Measurements from ENCODE around the gene ZNF620.
"Not testable (repeated sequence)": the region's sequence is repeated elsewhere in the genome, so short reads cannot be mapped to it uniquely, and the experiment has no call there.

The ZNF620 gene

DNA sequence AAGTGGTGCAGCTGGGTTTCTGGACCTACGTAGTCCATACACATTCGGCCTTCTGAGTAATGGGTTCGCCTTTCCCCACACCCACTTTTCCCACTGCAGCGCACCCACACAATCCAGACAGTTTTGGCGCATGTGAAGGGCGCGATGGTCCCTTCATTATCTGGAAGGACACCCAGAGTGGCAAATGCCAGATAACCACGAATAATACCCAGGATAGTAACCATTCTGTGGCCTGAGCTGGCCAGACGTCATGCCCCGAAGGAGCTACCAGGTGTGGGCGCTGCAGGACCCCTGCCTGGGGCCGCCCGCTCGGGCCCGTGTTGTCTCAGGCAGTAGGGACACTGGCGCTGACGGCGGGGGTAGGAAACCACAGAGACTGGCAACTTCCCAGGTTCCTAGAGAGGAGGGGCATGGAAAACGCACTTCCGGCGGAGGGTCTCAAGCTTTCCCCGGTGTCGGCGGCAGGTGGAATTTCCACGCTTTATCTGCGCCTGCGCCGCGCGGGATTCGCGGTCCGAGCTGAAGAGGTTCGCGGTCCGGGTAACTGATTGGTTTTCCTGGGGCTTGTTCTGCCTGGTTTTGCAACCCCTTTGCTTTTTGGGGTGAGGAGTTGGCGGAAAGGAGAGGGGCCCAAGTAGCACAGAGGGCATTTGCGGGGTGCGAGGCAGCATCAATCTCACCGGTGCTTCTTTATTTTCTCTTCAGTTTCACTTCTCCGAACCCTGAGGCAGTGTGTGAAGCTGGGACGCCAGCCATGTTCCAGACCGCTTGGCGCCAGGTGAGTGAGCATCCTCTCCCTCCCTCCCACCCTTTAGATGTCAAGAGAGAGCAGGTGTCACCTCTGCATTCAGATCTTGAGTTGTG lies at the start of gene ZNF620:
Gene ZNF620 (plus strand): TSS at position 441 of the 864 bp plus-strand sequence. CDS start 314 bp downstream, at position 755.
- peak; percentile 44 to 51 for DNase-seq

- DNase-seq: no peak
These were observed 49.4 kb upstream of the ZNF620 start for GRCh38 chr3:40456279-40456939.

GRCh38 chr3:40456940-40457823 lies 48.7 kb upstream of the ZNF620 start, which contains the start of gene RPL14:
Gene RPL14, plus strand, starts transcription at chr3:40457339. Its CDS starts 133 bp downstream, at chr3:40457472.
- peak; percentile 94 to 95 for DNase-seq

DNA sequence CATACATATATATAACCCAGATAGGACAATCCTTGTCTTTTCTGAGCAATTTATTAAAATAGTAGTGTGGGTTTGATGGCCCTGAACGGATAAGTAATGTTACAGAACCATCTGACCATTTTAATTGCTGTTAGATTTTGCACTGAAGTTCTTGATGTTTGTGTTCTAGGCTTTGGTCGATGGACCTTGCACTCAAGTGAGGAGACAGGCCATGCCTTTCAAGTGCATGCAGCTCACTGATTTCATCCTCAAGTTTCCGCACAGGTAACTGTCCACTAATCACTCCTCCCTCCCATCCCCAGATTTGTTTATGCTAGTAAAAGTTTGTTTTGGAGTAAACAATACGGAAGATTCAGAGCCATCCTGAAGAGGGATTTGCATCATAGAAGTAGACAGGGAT lies 47.4 kb upstream of the ZNF620 start:
- DNase-seq: no peak

DNA sequence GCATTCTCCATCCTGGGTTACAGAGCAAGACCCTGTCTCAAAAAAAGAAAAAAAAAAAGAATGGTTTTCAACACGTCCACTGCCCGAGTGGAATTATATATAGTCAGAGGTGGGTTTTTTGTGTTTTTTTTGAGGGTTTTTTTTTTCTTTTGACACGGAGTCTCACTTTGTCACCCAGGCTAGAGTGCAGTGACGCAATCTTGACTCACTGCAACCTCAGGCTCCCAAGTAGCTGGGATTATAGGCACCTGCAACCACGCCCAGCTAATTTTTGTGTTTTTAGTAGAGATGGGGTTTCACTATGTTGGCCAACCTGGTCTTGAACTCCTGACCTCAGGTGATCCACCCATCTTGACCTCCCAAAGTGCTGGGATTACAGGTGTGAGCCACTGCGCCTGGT lies 45.4 kb upstream of the ZNF620 start:
- not testable (repeated sequence) for DNase-seq

DNA sequence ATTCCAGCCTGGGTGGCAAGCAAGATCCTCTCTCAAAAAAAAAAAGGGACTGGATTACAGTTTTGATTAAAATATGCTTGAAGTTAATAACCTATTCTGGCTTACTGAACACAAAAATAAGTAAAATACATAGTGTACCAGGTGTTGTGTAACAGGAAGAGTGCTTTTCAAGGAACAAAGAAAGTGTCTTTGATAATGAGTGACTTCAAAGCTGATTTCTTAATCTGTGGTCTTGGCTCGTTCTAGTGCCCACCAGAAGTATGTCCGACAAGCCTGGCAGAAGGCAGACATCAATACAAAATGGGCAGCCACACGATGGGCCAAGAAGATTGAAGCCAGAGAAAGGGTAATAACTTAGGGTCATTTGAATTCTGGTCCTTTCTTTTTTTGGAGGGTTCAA lies 44.7 kb upstream of the ZNF620 start:
- DNase-seq: no peak

DNA sequence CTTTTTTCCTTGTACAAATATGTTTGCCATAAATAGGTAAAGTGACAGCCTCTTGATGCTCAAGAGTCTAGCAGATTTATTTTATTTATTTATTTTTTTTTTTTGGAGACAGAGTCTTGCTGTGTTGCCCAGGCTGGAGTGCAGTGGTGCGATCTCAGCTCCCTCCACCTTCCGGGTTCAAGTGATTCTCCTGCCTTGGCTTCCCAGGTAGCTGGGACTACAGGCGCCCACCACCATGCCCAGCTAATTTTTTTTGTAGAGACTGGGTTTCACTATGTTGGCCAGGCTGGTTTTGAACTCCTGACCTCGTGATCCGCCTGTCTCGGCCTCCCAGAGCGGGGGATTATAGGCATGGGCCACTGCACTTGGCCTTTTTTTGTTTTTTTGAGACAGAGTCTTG lies 43.0 kb upstream of the ZNF620 start:
- DNase-seq: not testable (repeated sequence)

- no peak for DNase-seq
These were observed 42.3 kb upstream of the ZNF620 start for GRCh38 chr3:40463579-40463978.

DNA sequence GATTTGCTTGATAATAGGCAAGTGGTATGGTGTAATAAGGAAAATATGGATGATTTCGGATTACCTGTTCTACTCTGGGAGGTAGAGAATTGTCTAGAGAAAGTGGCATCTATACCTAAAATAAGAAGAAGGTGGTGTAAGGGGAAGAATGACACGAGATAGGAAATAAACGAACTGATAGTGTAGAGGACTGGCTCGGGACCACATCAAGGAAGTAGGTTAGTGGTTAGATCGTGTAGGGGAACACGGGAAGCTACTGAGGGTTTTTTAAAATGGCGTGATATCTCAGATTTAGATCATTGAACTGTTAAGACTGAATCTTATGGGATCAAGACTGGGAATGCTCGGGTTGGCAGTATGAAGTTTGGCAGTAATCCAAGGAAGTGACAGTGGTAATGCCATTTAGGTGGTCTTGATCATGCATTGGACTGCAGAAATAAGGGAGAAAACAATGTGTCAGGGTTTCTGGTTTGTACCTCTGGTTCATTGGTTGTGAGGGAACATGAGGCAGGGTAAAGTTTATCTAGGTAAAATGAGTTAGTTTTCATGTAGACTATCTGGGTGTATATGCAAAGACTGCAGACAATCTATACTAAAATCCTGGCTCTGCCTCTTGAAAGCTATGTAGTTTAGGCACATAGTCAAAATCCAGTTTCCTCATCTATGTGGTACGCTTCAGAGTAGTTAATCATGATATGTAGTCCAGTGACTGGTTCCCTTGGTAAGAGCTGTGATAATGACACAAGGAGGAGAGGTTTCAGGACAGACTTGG lies 41.3 kb upstream of the ZNF620 start:
- DNase-seq: peak in 1 of 2 donors; percentile 17

- no peak for DNase-seq
These were observed 40.8 kb upstream of the ZNF620 start for GRCh38 chr3:40465111-40465407.

- no peak for DNase-seq
These were observed 40.4 kb upstream of the ZNF620 start for GRCh38 chr3:40465456-40465855.

- no peak for DNase-seq
These were observed 37.8 kb upstream of the ZNF620 start for GRCh38 chr3:40468018-40468417.

DNA sequence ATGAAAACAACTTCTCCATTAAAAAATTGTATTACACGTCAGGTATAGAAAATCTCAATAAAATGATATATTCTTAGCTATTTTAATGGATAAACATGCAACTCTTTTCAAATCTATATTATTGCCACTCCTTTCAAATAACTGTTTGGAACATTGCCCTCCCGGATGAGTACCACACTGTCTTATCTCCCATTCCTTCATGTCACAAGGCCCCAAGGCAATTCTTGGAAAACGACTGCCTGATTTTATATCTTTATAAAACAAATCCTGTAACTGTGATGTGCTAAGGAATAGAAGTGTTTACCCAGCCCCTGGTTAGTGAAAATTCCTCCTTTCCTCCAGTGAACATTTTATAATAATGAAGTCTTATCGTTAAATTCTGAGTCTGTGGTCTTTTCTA lies 35.1 kb upstream of the ZNF620 start:
- DNase-seq: no peak

DNA sequence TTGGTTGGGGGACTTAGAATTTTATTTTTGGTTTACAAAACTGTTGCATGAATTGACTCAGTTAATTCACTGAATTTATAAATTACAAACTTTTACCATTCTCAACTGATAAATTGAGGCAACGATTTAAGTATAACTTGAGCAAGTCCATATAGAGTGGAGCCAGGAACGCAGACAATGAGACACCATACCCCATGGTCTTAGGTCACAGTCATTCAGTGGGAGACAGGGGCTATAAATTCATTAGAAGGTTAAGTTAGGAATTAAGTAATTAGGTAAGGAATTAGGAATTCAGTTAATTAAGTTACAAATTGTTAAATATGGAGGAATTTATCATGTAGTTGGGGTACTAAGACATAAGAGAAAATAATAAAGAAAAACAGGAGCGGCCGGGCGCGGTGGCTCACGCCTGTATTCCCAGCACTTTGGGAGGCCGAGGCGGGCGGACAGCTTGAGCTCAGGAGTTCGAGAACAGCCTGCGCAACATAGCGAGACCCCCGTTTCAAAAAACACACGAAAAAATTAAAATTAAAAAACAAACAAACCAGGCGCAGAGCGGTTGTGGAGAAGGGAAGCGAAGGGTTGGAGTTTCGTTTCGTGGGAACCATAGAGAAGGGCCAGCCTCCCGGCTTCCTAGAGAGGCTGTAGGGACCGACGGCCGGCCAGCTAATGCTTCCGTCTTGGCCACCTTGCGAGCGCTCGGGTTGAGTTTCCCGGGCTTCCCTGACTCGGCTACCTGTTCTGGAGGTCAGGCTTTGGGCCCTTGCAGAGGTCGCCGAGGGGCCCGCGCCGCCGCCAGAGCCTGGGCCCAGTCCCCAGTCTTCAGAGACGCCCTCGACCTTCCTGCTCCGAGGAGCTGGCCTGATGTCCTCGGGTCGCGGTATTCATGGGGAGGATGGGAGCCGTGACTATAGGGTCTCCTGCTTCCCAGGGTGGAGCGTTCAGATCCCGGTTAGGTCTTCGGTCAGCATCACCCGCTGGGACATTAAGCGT lies 29.1 kb upstream of the ZNF620 start, which contains the start of gene ZNF619:
Gene ZNF619 (plus strand): TSS at position 645 of the 993 bp plus-strand sequence. CDS start 858 bp downstream, outside the sequence.
- peak; percentile 41 to 48 for DNase-seq

DNA sequence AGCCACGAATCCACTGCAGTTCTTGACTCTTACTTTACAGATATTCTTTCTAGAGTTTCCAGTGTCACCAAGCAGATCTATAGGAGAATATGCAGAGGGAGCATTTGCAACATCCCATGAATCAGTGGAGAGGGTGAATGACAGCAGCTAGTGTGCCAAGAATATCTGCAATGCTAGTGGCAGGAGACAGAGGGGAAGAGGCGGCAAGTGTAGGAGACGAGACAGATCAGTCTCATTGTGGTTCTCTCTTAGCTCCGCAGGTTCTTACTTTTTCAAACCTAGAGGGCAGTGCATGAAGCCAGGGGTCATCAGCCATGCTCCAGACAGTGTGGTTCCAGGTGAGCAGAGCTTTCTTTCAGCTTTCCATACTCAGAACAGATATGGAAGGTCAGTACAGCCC lies 28.2 kb upstream of the ZNF620 start:
- no peak for DNase-seq

DNA sequence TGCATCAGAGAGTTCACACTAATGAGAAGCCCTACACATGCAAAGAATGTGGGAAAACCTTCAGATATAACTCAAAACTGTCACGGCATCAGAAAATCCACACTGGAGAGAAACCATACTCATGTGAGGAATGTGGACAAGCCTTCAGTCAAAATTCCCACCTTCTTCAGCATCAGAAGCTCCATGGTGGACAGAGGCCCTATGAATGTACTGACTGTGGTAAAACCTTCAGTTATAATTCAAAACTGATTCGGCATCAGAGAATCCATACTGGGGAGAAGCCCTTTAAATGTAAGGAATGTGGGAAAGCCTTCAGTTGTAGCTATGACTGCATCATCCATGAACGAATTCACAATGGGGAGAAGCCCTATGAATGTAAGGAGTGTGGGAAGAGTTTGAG lies 18.7 kb upstream of the ZNF620 start:
- no peak for DNase-seq

DNA sequence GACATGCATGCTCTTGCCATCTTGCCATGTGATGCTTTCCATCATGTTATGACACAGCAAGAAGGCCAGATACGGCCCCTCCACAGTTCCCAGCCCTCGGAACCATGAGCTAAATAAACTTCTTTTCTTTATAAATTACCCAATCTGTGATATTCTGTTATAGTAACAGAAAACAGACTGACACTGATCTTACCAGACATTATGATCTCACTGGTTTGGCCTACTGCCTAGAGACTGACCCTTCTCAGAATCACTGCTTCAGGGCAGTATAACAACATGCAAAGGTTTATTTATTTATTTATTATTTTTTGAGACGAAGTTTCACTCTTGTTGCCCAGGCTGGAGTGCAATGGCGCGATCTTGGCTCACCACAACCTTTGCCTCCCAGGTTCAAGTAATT lies 14.9 kb upstream of the ZNF620 start:
- DNase-seq: no peak

DNA sequence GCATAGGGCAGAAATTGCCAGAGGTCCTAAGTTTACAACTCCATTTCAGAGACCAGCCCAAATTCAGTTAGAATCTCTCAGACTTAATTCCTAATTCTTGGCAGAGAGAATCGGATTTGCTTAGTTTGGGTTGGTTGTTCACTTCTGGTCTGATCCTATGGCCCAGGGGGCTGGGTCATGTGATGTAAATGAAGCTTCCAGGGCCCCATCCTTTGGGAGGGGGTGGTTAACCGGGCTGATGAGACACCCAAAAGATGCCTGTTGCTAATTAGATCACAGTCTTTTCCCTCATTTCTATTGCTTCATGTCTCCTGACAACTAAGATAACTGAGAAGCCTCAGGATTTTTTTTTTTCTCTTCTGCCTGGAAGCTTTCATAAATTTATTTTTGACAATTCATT lies 11.1 kb upstream of the ZNF620 start:
- DNase-seq: no peak

DNA sequence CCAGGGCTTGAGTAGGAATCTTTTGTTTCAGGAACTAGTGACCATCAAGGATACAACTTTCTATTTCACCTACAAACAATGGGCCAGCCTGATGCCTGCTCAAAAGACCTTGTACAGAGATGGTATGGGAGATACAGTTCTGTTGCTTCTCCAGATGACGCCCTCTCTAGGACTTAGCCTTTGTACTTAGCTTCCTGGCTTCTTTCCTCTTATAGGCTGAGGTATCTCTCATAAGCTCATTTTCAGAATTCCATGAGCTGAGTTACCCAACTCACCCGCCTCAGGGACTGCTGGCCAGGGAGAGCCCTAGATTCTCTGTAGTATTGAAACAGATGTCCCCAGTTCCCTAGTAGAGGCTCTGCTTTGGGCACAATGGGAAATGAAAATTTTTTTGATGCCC lies 8.6 kb upstream of the ZNF620 start:
- DNase-seq: no peak

DNA sequence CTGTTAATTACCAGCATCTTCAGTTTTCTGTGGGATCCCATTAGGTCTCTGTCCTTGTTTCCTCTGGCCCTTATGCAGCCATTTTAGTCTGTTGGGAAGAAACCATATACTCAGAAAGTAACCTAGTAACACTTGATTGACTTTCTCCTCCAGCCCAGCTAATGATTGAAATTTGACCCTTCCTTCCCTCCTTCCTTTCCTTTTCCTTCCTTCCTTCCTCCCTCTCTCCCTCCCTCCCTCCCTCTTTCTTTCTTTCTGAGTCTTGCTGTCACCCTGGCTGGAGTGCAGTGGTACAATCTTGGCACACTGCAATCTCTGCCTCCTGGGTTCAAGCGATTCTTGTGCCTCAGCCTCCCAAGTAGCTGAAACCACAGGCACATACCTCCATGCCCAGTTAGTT lies 5.9 kb upstream of the ZNF620 start:
- no peak for DNase-seq

DNA sequence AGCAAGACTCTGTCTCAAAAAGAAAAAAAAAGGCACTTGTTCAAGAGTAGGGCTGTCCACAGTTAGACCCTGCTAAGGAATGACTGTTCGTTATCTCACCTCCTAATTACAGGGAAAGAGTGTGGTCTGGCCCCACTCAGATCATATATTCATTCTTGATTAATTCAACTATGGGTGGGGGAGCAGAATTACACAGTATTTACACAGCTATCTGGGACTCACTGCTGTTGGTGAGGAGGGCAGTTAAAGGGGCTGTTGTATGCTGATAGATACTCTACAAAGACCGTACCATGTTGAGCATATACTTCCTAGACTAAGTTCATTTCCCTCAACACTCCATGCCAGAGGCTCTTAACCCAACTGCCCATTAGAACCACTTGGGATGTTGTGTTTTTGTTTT lies 3.8 kb upstream of the ZNF620 start:
- no peak for DNase-seq
